Tibial nerve (tissue), 4 donors: Measurements from ENCODE around the gene CYB5R2.

Experiments used
- CTCF ChIP-seq, 5 experiments: fragments of 200-600 bp in 3 of 5; fragments of 450-650 bp in 2 of 5; sonication (generic) in 3 of 5; IDR thresholded peaks; one replicate each; pipeline ENCODE4 v1.5.1; 2016 to 2019; ENCODE audit warnings: antibody characterized with exemption in 5 of 5, mild to moderate bottlenecking in 3 of 5, moderate library complexity in 2 of 5
- EP300 ChIP-seq, 2 donors: sonication (generic); formaldehyde crosslinking; IDR thresholded peaks; one replicate each; pipeline ENCODE4 v1.6.1; 2017; ENCODE audit warnings: antibody characterized with exemption in 2 of 2, mild to moderate bottlenecking in 1 of 2
- POLR2A ChIP-seq, 2 donors: fragments of 450-650 bp; IDR thresholded peaks; one replicate each; pipeline ENCODE4 v1.6.1; 2017; ENCODE audit warnings: antibody characterized with exemption in 2 of 2, mild to moderate bottlenecking in 2 of 2, moderate library complexity in 2 of 2

GRCh38 chr11:7638710-7639642 is 34.3 kb downstream of the CYB5R2 start:
- TF ChIP-seq EP300 (IDR thresholded peaks at IDR 0.05), result no peak
- TF ChIP-seq CTCF (IDR thresholded peaks at IDR 0.05), result no peak
- TF ChIP-seq POLR2A (IDR thresholded peaks at IDR 0.05), result no peak
